Measurements from ENCODE around the gene TSEN2.
A peak's percentile ranks its signal among the peaks of the same experiment; 100 is the strongest.
"Not testable (repeated sequence)": the region's sequence is repeated elsewhere in the genome, so short reads cannot be mapped to it uniquely, and the experiment has no call there.

The TSEN2 gene

DNA sequence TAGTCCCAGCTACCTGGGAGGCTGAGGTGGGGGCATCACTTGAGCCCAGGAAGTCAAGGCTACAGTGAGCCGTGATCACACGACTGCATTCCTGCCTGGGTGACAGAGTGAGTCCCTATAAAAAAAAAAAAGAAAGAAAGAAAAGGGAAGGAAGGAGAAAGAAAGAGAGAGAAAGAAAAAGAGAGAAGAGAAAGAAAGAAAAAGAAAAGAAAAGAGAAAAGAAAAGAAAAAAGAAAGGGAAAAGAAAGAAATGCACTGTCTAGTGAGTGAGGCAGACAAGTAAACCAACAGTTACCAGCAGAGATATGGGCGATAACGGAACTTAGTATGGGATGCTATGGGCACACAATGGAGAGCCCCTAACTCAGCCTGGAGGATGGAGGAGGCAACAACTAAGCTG, 37.2 kb upstream of the TSEN2 start:
- Mint-ChIP-seq H3K4me1 (no peaks in the 10 kb centered on the region), H3K27ac (no peak overlapping the region)

DNA sequence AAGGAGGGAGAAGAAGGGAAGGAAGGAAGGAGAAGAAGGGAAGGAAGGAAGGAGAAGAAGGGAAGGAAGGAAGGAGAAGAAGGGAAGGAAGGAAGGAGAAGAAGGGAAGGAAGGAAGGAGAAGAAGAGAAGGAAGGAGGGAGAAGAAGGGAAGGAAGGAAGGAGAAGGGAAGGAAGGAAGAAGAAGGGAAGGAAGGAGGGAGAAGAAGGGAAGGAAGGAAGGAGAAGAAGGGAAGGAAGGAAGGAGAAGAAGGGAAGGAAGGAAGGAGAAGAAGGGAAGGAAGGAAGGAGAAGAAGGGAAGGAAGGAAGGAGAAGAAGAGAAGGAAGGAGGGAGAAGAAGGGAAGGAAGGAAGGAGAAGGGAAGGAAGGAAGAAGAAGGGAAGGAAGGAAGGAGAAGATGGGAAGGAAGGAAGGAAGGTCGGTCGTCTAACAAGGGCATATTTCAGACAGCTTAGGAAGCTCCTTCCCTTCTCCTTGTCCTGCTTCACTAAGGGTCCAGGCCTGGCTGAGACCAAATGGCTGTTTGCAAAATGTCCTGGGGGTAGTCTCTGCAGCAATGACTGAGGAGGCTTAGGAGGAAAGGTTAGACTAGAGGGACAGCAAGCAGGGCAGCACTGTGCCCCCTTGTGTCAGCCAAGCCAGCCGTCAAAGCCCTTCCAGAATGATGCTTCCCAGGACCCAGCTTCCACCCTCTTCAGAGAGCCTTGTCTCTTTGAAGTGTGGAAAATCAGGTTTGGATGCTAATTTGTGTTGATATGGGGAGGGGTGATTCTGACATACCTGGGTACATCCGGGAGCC, 35.7 kb upstream of the TSEN2 start:
- ATAC-seq; H3K36me3 Mint-ChIP-seq; H3K4me1 Mint-ChIP-seq; DNase-seq (ENCODE audit: low spot score in 2 of 2); H3K9me3 Mint-ChIP-seq; H3K27ac Mint-ChIP-seq; H3K4me3 Mint-ChIP-seq: not testable (repeated sequence)

More for the DNA sequence above, 37.2 kb upstream of the TSEN2 start:
- Mint-ChIP-seq H3K9me3 (no peaks in the 10 kb centered on the region), H3K4me3 (no peak overlapping the region), H3K36me3 (no peaks in the 10 kb centered on the region)
- DNase-seq (ENCODE audit: low spot score in 2 of 2): no peak
- no peak for ATAC-seq

DNA sequence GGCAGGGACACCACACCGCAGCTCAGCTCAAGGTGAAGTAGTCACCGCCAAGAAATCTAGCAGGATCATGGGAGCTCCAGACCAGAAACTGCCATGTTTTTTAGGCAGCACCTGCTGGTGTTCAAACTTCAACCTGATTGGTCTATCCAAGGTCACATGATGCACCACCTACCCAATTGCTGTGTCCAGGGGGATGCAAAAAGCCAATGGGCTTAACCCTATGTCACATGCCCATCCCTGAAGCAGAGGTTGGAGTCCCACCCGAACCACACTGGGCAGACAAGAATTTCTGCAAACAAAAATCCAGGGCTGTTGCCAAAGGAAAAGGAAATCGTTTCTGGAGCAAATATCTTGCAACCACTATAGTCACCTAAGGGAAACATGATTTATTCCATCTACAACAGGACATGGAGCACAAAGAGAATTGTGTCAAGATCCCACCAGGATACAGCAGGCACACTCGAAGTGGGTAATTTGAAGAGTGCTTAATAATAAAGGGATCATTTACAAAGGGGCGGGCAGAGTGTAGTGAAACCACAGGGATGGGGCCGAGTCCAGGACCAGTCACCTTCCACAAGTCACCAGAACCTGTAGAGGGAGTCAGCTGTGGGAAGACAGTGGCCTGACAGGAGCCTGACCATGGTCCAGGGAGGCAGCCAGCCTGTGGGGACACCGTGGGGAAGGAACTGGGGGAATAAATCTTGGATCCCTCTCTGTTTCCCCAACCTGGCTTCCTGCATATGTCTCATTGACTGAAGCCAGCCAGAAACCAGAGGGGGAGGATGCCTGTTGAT, 34.2 kb upstream of the TSEN2 start:
- DNase-seq (ENCODE audit: low spot score in 2 of 2) (no peak), ATAC-seq (no peak)
- Mint-ChIP-seq H3K9me3 (no peaks in the 10 kb centered on the region), H3K4me3 (no peak overlapping the region), H3K4me1 (peaks cover 8% of the 10 kb centered on the region), H3K27ac (no peak overlapping the region), H3K36me3 (no peaks in the 10 kb centered on the region)

DNA sequence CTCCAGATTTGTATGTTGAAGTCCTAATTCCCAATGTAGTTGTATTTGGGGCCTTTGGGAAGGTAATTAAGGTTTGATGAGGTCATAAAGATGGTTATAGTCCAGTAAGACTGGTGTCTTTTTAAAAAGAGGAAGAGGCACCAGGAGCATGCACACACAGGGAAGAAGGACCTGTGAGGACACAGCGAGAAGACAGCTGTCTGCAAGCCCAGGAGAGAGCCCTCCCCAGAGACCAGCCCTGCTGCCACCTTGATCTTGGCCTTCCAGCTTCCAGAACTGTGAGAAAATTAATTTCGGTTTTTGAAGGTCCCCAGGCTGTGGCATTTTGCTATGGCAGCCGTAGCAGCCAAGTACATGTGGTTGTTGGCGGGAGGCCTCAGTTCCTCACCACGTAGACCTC, 32.8 kb upstream of the TSEN2 start:
- Mint-ChIP-seq H3K4me3 (no peak overlapping the region), H3K9me3 (no peaks in the 10 kb centered on the region), H3K4me1 (peaks cover 8% of the 10 kb centered on the region), H3K27ac (no peak overlapping the region), H3K36me3 (no peaks in the 10 kb centered on the region)
- no peak for ATAC-seq
- DNase-seq (ENCODE audit: low spot score in 2 of 2): no peak

DNA sequence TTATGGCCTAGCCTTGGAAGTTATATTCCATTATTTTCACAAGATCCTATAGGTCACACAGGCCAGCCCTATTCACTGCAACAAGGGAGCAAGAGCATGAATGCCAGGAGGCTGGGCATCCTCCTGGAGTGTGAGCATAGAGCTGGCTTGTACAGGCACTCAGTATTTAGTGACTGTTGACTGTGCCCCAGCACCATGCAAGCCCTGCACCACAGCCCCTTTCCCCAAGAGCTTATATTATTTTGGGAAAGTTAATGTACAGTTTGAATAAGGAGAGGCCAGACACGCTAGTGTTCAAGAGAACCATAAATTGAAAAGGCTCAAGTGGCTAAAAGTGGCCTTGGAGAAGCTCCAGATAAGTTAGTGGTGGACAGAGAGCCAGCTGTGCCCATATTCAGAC, 32.3 kb upstream of the TSEN2 start:
- Mint-ChIP-seq H3K9me3 (no peaks in the 10 kb centered on the region), H3K4me3 (no peak overlapping the region), H3K36me3 (no peaks in the 10 kb centered on the region), H3K27ac (no peak overlapping the region), H3K4me1 (peaks cover 8% of the 10 kb centered on the region)
- no peak for ATAC-seq
- no peak for DNase-seq (ENCODE audit: low spot score in 2 of 2)

DNA sequence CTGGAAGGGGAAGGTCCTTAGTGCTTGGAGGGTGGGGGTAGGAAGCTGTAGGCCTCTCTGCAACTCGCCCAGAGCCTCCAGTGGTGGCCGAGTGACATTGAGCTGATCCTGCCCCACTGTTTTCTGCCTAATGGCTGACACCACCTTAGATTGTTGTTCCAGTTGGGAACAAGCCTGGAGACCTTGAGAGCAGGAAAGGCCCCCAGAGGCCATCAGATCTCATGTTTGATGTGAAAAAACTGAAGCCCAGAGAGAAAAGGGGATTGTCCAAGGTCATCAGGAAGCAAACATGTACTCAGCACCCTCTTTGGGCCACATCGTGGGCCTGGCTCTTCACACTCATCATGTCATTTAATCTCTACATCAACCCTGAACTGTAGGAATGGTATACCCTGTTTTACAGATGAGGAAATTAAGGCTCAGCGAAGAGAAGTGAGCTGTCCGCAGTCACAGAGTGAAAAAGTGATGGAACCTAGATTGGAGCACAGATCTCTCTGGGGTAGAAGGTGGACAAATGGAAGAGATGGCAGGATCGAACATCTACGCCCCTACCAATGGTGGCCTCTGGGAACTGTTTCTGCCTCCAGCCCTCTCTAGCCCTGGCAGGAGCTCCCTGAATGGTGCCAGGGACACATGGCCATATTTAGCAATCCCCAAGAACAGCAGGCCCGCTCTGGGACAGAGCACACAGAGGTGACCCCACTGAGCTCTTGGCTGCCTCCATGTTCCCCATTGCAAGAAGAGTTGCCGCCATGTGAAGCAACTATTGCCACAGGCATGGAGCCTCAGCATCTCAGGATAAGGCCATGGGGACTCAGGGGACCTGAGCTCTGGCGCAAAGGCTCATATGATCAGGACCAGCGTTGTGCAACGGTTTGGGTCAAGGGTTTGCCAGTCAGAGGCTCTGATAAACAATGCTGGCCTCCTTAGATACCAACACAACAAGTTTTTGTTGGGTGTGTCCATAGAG, 31.6 kb upstream of the TSEN2 start:
- H3K4me3 Mint-ChIP-seq: no peak overlapping the region
- no peaks in the 10 kb centered on the region for H3K9me3 Mint-ChIP-seq
- H3K27ac Mint-ChIP-seq: no peak overlapping the region
- H3K4me1 Mint-ChIP-seq: peaks cover 8% of the 10 kb centered on the region
- H3K36me3 Mint-ChIP-seq: no peaks in the 10 kb centered on the region
- ATAC-seq: no peak
- no peak for DNase-seq (ENCODE audit: low spot score in 2 of 2)

DNA sequence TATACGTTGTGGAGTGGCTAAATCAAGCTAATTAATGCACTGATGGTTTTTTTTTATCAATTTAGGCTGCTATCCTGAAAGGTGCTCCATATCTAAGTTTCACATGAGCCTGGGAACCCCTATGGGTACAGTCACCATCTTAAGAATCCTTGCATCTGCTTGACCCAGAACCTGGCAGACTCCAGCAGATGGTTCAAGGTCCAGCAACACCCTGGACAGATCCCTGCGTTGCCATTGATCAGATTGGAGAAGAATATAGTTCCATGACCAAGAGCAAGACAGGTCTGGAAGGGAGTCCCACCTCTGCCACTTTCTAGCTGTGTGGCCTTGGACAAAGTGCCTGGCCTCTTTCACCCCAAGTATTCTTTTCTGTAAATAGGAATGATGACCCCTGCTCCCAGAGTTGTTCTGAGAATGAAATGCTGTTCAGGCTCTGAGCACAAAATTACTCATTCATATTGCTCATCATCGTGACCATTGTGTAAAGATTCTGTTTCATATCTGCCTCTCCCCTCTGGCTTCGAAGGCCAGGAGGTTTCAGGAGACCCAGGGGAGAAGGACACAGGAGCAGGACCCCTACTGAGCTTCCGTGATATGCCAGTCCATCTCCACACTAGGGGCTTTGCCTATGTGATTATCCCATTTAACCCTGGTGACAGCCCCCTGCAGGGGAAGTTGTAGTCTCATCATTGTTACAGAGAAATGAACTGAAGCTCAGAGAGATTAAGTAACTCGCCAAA, 30.0 kb upstream of the TSEN2 start:
- Mint-ChIP-seq H3K4me3 (peak overlapping the region; percentile 24), H3K36me3 (no peaks in the 10 kb centered on the region), H3K9me3 (no peaks in the 10 kb centered on the region), H3K4me1 (peaks cover 8% of the 10 kb centered on the region), H3K27ac (no peak overlapping the region)
- DNase-seq (ENCODE audit: low spot score in 2 of 2): no peak
- ATAC-seq: peak; percentile 74

DNA sequence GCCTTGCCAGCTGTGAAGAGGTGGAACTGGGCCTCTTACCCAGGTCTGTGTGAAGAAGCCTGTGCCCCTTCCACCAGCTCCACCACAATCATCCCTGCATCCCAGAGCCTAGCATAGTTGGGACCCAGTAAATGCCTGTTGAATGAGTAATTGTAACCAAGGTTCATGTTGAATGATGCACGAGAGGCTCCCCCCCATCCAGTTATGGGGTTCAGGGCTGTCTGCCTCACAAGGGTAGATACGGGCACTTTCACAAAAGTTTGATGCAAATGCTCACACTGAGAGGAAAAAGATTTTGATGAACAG, 29.5 kb upstream of the TSEN2 start:
- no peaks in the 10 kb centered on the region for H3K9me3 Mint-ChIP-seq
- ATAC-seq: peak; percentile 44
- H3K4me1 Mint-ChIP-seq: peaks cover 8% of the 10 kb centered on the region
- no peak for DNase-seq (ENCODE audit: low spot score in 2 of 2)
- peak overlapping the region; percentile 24 for H3K4me3 Mint-ChIP-seq
- no peak overlapping the region for H3K27ac Mint-ChIP-seq
- no peaks in the 10 kb centered on the region for H3K36me3 Mint-ChIP-seq

DNA sequence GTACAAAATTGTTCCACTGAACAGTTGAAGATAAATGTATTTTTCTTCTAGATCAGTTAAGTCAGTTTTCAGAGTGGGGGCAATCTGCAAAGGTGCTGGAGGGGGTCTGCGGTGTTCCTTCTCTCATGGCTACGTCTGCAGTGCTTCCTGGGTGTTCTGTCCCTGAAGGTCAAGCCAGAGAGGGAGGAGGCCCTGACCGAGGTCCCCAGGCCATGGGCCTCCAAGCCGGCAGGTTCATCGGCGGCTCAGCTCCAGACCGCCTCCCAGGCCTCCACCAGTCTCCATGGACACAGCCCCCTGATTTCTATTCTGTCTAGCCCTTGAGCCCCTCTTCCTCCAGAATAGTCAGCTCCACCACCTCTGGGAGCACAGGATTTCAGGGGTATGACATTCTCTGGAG, 28.5 kb upstream of the TSEN2 start:
- DNase-seq (ENCODE audit: low spot score in 2 of 2): no peak

DNA sequence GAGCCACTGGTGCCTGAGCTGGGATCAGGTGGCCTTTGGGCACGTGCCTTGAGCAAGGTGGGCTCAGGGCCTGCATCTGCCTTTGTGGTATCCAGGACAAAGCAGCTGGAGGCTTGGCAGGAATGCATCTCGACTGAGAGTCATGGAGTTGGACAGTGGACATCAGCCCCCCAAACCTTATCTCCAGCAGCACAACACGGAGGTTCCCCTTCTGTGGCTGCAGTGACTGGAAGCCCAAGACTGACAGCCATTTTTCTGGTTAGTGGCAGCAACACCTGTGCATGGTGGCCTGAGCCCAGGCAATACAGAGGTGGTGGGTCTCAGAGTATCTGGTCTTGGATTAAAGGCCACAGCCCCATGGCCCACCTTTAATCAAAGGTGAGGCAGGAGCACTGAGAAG, 27.8 kb upstream of the TSEN2 start:
- peaks cover 17% of the 10 kb centered on the region for H3K4me1 Mint-ChIP-seq
- H3K9me3 Mint-ChIP-seq: no peaks in the 10 kb centered on the region
- ATAC-seq (no peak), DNase-seq (ENCODE audit: low spot score in 2 of 2) (no peak)
- H3K4me3 Mint-ChIP-seq: no peak overlapping the region
- no peaks in the 10 kb centered on the region for H3K36me3 Mint-ChIP-seq
- H3K27ac Mint-ChIP-seq: no peak overlapping the region

More for the DNA sequence above, 28.5 kb upstream of the TSEN2 start:
- no peak overlapping the region for H3K4me3 Mint-ChIP-seq
- no peak overlapping the region for H3K27ac Mint-ChIP-seq
- H3K9me3 Mint-ChIP-seq: no peaks in the 10 kb centered on the region
- no peak for ATAC-seq
- no peaks in the 10 kb centered on the region for H3K36me3 Mint-ChIP-seq
- peaks cover 10% of the 10 kb centered on the region for H3K4me1 Mint-ChIP-seq

DNA sequence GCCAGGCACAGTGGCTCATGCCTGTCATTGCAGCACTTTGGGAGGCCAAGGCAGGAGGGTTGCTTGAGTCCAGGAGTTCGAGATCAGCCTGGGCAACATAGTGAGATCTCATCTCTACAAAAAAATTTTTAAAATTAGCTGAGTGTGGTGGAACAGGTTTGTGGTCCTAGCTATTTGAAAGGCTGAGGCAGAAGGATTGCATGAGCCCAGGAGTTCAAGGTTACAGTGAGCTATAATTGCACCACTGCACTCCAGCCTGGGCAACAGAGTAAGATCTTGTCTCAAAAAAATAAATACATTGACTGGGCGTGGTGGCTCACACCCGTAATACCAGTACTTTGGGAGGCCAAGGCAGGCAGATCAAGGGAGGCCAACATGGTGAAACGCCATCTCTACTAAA, 26.9 kb upstream of the TSEN2 start:
- H3K4me1 Mint-ChIP-seq: peaks cover 21% of the 10 kb centered on the region
- H3K36me3 Mint-ChIP-seq; H3K27ac Mint-ChIP-seq; DNase-seq (ENCODE audit: low spot score in 2 of 2); ATAC-seq; H3K4me3 Mint-ChIP-seq; H3K9me3 Mint-ChIP-seq: not testable (repeated sequence)

DNA sequence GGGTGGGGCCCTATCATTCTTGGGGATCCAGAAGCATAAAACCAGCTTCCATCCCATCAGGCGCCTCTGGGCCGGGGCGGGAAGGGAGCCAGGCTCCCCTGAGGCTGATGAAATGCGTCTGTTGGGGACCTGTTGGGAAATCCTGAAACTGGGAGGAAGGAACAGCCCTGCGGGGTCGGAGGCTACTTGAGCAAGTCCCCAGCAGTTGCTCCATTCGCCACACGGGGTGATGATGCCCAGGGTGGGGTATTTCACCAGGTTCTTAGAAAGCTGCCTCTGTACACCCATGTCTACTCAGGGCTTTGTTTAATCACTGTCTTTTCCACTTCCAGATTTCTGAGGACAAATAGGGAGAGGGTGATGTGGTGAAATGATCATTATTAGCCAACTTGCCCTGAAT, 25.4 kb upstream of the TSEN2 start:
- Mint-ChIP-seq H3K4me1 (peaks cover 25% of the 10 kb centered on the region), H3K4me3 (no peak overlapping the region), H3K9me3 (no peaks in the 10 kb centered on the region), H3K27ac (no peak overlapping the region), H3K36me3 (no peaks in the 10 kb centered on the region)
- ATAC-seq: no peak
- no peak for DNase-seq (ENCODE audit: low spot score in 2 of 2)

DNA sequence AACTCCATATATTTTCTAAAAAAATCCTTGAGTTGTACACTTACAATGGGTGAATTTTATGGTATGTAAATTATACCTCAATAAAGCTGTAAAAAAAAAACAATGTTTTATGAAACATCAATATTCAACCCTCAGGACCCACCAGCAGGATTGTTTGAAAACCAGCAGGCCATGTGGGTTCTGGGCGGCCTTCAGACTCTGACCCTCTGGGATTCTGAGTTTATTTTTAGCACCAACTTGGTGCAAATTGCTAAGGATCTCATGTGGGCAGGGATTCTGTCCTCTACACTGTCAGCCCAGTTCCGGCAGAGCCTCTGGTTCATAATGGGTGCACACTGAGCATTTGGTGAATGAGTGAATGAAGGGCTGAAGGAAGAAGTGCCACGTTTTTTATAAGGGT, 24.2 kb upstream of the TSEN2 start:
- DNase-seq (ENCODE audit: low spot score in 2 of 2) (no peak), ATAC-seq (no peak)
- Mint-ChIP-seq H3K4me1 (peaks cover 16% of the 10 kb centered on the region), H3K36me3 (no peaks in the 10 kb centered on the region), H3K4me3 (no peak overlapping the region), H3K27ac (no peak overlapping the region), H3K9me3 (no peaks in the 10 kb centered on the region)

DNA sequence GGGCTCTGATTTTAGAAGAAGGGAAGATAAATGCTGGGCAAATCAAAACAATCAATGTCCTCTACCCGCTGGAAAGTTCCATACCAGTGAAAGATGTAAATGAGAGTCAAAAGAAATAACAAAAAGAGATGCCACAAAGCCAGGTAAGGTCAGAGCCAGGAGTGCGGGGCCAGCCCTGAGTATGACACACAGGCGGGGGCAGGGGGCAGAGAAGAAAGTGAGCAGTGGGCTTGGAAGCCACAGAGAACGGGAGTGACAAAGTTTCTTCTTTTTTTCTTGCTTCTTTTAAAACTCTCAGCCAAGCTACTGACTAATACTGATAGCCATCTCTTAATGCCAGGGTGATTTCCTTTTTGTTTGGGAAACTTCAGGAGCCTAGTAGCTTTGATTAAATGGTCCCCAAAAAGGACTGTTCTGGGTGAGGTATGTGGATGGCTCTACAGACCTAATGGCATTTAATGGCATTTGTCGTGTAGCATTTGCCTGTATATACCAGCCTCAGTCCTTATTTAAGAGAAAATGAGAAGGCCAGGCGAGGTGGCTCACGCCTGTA, 23.1 kb upstream of the TSEN2 start:
- H3K27ac Mint-ChIP-seq: no peak overlapping the region
- H3K4me1 Mint-ChIP-seq: peaks cover 16% of the 10 kb centered on the region
- no peaks in the 10 kb centered on the region for H3K9me3 Mint-ChIP-seq
- H3K36me3 Mint-ChIP-seq: no peaks in the 10 kb centered on the region
- DNase-seq (ENCODE audit: low spot score in 2 of 2) (no peak), ATAC-seq (peak; percentile 44)
- H3K4me3 Mint-ChIP-seq: no peak overlapping the region
